A673 (cell line): ENCODE measurements around the gene KRTAP5-6. TPM values are rescaled to one million over a fixed set of nuclear protein-coding genes. Genes with fewer than 3 reads are reported as not detected.

Experiments
- BruUV-seq: library from RNA; stranded (reverse); fragments of 400-500 nt; replicated peaks from 2 replicates; lab custom pipeline; 2021; lab: Mats Ljungman, UMichigan
- CTCF ChIA-PET: fragments of 300-600 bp; sonication (Branson Sonifier 250); formaldehyde crosslinking; loops from one replicate; lab custom pipeline; 2022; ENCODE audit warnings: antibody characterized with exemption; lab: Charles Lee
- POLR2A ChIA-PET: fragments of 300-600 bp; sonication (Branson Sonifier 250); formaldehyde crosslinking; loops from one replicate; lab custom pipeline; 2022; ENCODE audit warnings: antibody characterized with exemption; ENCODE audit not compliant: low non-redundant PET; lab: Charles Lee
- DNase-seq: peaks from one replicate; pipeline ENCODE4 v3.0.0-alpha.2; 2015; ENCODE audit warnings: low spot score
- H3K27ac ChIP-seq: fragments of 200-600 bp; sonication (generic); 2 replicates; pipeline ENCODE4 v1.5.1; 2016; ENCODE audit warnings: mixed run types, low read depth, mild to moderate bottlenecking, mixed read lengths, antibody characterized with exemption, low read length; ENCODE audit not compliant: poor library complexity, severe bottlenecking
- H3K27me3 ChIP-seq: fragments of 200-600 bp; sonication (generic); replicated peaks from 2 replicates; pipeline ENCODE4 v1.6.1; 2017; ENCODE audit warnings: mixed run types, low read depth, mild to moderate bottlenecking, mixed read lengths, antibody characterized with exemption, low read length; ENCODE audit not compliant: insufficient read depth, poor library complexity
- H3K36me3 ChIP-seq: fragments of 200-600 bp; sonication (generic); 2 replicates; pipeline ENCODE4 v1.6.1; 2016; ENCODE audit warnings: mixed run types, mild to moderate bottlenecking, mixed read lengths, antibody characterized with exemption, low read length; ENCODE audit not compliant: insufficient read depth, poor library complexity, severe bottlenecking
- H3K4me1 ChIP-seq: fragments of 200-600 bp; sonication (generic); 2 replicates; pipeline ENCODE4 v1.6.1; 2017; ENCODE audit warnings: mixed run types, mild to moderate bottlenecking, mixed read lengths, antibody characterized with exemption, low read length; ENCODE audit not compliant: insufficient read depth, poor library complexity, severe bottlenecking
- H3K4me3 ChIP-seq: fragments of 200-600 bp; sonication (generic); 2 replicates; pipeline ENCODE4 v1.5.1; 2016; ENCODE audit warnings: low read depth, mixed run types, mild to moderate bottlenecking, mixed read lengths, low read length; ENCODE audit not compliant: poor library complexity, severe bottlenecking
- H3K9me3 ChIP-seq: fragments of 200-600 bp; sonication (generic); 2 replicates; pipeline ENCODE4 v1.6.1; 2016; ENCODE audit warnings: mixed run types, low read depth, mild to moderate bottlenecking, mixed read lengths, antibody characterized with exemption, low read length; ENCODE audit not compliant: poor library complexity, severe bottlenecking
- EZH2 ChIP-seq: fragments of 200-600 bp; sonication (generic); IDR thresholded peaks from 2 replicates; pipeline ENCODE4 v1.6.1; 2017; ENCODE audit warnings: borderline replicate concordance, low read depth, mild to moderate bottlenecking, mixed read lengths, antibody characterized with exemption, low read length; ENCODE audit not compliant: poor library complexity, severe bottlenecking
- intact Hi-C: fragments of 100-400 bp; cut with micrococcal nuclease; formaldehyde crosslinking; loops from one replicate; pipeline ENCODE4 v1.10.0; 2022; ENCODE audit not compliant: unreplicated experiment
- total RNA-seq: library from RNA; stranded (reverse); gene quantifications from 2 replicates; pipeline ENCODE4 v1.2.3, GENCODE V29; 2021
- TF ChIP-seq, protein P1 (sequence below): fragments of 300-800, 200-600 bp; sonication (generic); conservative IDR thresholded peaks from 2 replicates; pipeline ENCODE4 v1.5.1; 2017; ENCODE audit warnings: low read depth, mild to moderate bottlenecking, antibody characterized with exemption, low read length, moderate library complexity, mixed read lengths

Gene KRTAP5-6
- total RNA-seq, 1 experiment from 2014 or later, result not detected

GRCh38 chr11:1728301-1728700 lies 31.3 kb downstream of the KRTAP5-6 start:
- BruUV-seq, result no TSS peak
- H3K36me3 ChIP-seq, result no peaks in the 10 kb centered on the region
- TF ChIP-seq, protein P1, sequence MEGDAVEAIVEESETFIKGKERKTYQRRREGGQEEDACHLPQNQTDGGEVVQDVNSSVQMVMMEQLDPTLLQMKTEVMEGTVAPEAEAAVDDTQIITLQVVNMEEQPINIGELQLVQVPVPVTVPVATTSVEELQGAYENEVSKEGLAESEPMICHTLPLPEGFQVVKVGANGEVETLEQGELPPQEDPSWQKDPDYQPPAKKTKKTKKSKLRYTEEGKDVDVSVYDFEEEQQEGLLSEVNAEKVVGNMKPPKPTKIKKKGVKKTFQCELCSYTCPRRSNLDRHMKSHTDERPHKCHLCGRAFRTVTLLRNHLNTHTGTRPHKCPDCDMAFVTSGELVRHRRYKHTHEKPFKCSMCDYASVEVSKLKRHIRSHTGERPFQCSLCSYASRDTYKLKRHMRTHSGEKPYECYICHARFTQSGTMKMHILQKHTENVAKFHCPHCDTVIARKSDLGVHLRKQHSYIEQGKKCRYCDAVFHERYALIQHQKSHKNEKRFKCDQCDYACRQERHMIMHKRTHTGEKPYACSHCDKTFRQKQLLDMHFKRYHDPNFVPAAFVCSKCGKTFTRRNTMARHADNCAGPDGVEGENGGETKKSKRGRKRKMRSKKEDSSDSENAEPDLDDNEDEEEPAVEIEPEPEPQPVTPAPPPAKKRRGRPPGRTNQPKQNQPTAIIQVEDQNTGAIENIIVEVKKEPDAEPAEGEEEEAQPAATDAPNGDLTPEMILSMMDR, result no peak
- TF ChIP-seq EZH2, result no peak
- no peaks in the 10 kb centered on the region for H3K4me1 ChIP-seq
- DNase-seq, result no peak
- no peak overlapping the region for H3K4me3 ChIP-seq
- no peaks in the 10 kb centered on the region for H3K9me3 ChIP-seq
- ChIA-PET CTCF (no interaction called here), POLR2A (no interaction called here)
- H3K27me3 ChIP-seq, result no peaks in the 10 kb centered on the region
- intact Hi-C loops, result no loop called here
- H3K27ac ChIP-seq, result no peak overlapping the region

GRCh38 chr11:1728931-1729691 lies 32.1 kb downstream of the KRTAP5-6 start:
- H3K4me1 ChIP-seq, result no peaks in the 10 kb centered on the region
- no peak for DNase-seq
- intact Hi-C loops, result no loop called here
- no peaks in the 10 kb centered on the region for H3K27me3 ChIP-seq
- no TSS peak for BruUV-seq
- ChIA-PET CTCF (no interaction called here), POLR2A (no interaction called here)
- no peak overlapping the region for H3K27ac ChIP-seq
- TF ChIP-seq, protein P1, result no peak
- no peak for TF ChIP-seq EZH2
- H3K9me3 ChIP-seq, result no peaks in the 10 kb centered on the region
- no peaks in the 10 kb centered on the region for H3K36me3 ChIP-seq
- no peak overlapping the region for H3K4me3 ChIP-seq

GRCh38 chr11:1729692-1730011 lies 32.7 kb downstream of the KRTAP5-6 start:
- Histone ChIP-seq H3K9me3 (no peaks in the 10 kb centered on the region), H3K4me1 (no peaks in the 10 kb centered on the region), H3K27me3 (no peaks in the 10 kb centered on the region), H3K27ac (no peak overlapping the region), H3K36me3 (no peaks in the 10 kb centered on the region), H3K4me3 (no peak overlapping the region)
- BruUV-seq, result no TSS peak
- intact Hi-C loops, result no loop called here
- CTCF ChIA-PET, result no interaction called here
- DNase-seq, result peak; percentile 17
- POLR2A ChIA-PET, result no interaction called here
- no peak for TF ChIP-seq EZH2
